ENCODE measurements around the gene PLEKHF1. TPM values are rescaled to one million over a fixed set of nuclear protein-coding genes. Genes with fewer than 3 reads are reported as not detected.

The PLEKHF1 gene
- total and polyA plus RNA-seq, 2 of the 13 experiments (the other 11 are each of a cell fraction or from before 2014, with no cell fraction given) = 2.9 to 3.8 TPM

DNA sequence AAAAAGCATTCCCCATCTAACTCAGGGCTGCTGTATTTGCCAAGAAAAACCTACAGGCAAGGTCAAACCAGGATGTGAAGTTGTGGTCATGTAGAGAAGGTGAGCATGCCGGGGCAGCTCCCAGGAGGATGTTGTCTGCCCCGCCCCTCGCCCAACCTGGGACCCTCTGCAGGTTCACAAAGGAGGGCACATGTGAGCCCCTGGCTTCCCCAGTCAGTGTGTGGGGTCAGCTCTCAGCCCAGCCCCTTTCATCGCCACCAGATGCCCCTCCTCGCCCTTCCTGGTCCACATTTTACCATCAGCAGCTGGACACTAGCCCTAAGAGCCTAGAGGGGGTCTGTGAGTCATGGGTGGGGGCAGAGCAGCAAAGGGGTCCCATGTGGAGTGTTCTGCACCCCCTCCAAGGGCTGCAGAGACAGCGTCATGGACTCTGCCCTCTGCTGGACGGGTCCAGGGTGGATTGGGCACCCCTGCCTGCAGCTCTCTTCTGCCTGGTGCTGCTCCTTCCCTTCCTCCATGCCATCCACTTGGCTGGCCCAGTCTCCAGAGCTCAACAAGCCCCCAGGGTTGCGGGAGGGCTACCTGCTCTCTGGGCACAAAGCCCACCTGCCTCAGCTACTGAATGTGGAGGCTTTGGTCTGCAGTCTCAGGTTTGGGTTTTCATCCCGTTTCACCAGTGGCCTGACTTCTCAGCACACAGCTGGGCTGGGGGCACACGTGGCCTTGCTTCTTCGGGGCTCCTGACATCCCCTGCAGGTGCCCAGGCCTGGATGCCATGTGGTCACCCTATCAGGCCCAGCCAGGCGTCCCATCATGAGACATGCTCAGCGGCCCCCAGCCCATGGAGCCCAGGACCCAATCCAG is 3.7 kb downstream of the PLEKHF1 start:
- peaks cover 3 to 9% of the 10 kb centered on the region in 2 experiments; a peak in 3 of 5 replicates for H3K27me3 ChIP-seq (ENCODE audit: control insufficient read depth in 1 of 2, insufficient read depth in 2 of 2, low read length in 2 of 2)
- H3K4me2 ChIP-seq (ENCODE audit: low read depth, low read length) = no peak overlapping the region
- no peaks in the 10 kb centered on the region for H3K9me3 ChIP-seq (ENCODE audit: low read length)
- no peak overlapping the region for H2AFZ ChIP-seq (ENCODE audit: low read length)
- no peak for FAIRE-seq
- no peak overlapping the region for H3K4me3 ChIP-seq (replicated peaks in 1 of 3; ENCODE audit: insufficient read depth in 1 of 3, low read depth in 2 of 3, low read length in 3 of 3)
- no peak for DNase-seq (ENCODE audit: low spot score)
- H4K20me1 ChIP-seq (ENCODE audit: insufficient read depth, low read length) = peaks cover 7% of the 10 kb centered on the region; the same call in 1 of the 2 replicates
- H3K9ac ChIP-seq (ENCODE audit: insufficient read depth, low read depth, low read length) = no peak overlapping the region
- no peak overlapping the region for H3K27ac ChIP-seq (ENCODE audit: extremely low read length, insufficient read depth, low read length)
- ATAC-seq = no peak
- intact Hi-C loops (cut with micrococcal nuclease; ENCODE audit: unreplicated experiment) = no loop called here
- H3K4me1 ChIP-seq (ENCODE audit: insufficient read depth, low read length) = peaks cover 55% of the 10 kb centered on the region
- ChIA-PET POLR2A (no interaction called here), CTCF (ENCODE audit: low intra/inter-chr PET ratio, low total read pairs) (no interaction called here)
- BruUV-seq (replicated peaks) = no TSS peak
- 0 out of 5 replicates have a peak, but pooled peaks cover 0 to 3% of the 10 kb centered on the region in 2 experiments for H3K36me3 ChIP-seq (replicated peaks in 1 of 2; ENCODE audit: control insufficient read depth in 1 of 2, insufficient read depth in 2 of 2, low read length in 2 of 2)
- in situ Hi-C loops (cut with HindIII; ENCODE audit: extremely low pct_ligation_motif_present, low pct_unique_long_range_greater_than_20kb) = no loop called here
- H3K79me2 ChIP-seq (ENCODE audit: insufficient read depth, low read length) = no peaks in the 10 kb centered on the region
- WGBS (ENCODE audit: low lambda C conversion rate) = 54% methylated on average over 6 of the region's 13 CpGs
- TF ChIP-seq, protein P1, sequence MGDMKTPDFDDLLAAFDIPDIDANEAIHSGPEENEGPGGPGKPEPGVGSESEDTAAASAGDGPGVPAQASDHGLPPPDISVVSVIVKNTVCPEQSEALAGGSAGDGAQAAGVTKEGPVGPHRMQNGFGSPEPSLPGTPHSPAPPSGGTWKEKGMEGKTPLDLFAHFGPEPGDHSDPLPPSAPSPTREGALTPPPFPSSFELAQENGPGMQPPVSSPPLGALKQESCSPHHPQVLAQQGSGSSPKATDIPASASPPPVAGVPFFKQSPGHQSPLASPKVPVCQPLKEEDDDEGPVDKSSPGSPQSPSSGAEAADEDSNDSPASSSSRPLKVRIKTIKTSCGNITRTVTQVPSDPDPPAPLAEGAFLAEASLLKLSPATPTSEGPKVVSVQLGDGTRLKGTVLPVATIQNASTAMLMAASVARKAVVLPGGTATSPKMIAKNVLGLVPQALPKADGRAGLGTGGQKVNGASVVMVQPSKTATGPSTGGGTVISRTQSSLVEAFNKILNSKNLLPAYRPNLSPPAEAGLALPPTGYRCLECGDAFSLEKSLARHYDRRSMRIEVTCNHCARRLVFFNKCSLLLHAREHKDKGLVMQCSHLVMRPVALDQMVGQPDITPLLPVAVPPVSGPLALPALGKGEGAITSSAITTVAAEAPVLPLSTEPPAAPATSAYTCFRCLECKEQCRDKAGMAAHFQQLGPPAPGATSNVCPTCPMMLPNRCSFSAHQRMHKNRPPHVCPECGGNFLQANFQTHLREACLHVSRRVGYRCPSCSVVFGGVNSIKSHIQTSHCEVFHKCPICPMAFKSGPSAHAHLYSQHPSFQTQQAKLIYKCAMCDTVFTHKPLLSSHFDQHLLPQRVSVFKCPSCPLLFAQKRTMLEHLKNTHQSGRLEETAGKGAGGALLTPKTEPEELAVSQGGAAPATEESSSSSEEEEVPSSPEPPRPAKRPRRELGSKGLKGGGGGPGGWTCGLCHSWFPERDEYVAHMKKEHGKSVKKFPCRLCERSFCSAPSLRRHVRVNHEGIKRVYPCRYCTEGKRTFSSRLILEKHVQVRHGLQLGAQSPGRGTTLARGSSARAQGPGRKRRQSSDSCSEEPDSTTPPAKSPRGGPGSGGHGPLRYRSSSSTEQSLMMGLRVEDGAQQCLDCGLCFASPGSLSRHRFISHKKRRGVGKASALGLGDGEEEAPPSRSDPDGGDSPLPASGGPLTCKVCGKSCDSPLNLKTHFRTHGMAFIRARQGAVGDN (CRISPR knock-in tag; IDR thresholded peaks at IDR 0.05) = 0 out of 2 replicates have a peak, but pooled peaks have one; percentile 34
- peak; percentile 76; the same call in 1 of the 2 replicates for TF ChIP-seq CEBPB (IDR thresholded peaks at IDR 0.05; ENCODE audit: borderline replicate concordance, low read depth, low read length)
- no peak for TF ChIP-seq ZNF782 (CRISPR knock-in tag; IDR thresholded peaks at IDR 0.05; ENCODE audit: borderline replicate concordance)
- TF ChIP-seq, protein P2, sequence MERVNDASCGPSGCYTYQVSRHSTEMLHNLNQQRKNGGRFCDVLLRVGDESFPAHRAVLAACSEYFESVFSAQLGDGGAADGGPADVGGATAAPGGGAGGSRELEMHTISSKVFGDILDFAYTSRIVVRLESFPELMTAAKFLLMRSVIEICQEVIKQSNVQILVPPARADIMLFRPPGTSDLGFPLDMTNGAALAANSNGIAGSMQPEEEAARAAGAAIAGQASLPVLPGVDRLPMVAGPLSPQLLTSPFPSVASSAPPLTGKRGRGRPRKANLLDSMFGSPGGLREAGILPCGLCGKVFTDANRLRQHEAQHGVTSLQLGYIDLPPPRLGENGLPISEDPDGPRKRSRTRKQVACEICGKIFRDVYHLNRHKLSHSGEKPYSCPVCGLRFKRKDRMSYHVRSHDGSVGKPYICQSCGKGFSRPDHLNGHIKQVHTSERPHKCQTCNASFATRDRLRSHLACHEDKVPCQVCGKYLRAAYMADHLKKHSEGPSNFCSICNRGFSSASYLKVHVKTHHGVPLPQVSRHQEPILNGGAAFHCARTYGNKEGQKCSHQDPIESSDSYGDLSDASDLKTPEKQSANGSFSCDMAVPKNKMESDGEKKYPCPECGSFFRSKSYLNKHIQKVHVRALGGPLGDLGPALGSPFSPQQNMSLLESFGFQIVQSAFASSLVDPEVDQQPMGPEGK (CRISPR knock-in tag; IDR thresholded peaks at IDR 0.05) = peak; percentile 28; the same call in 1 of the 2 replicates
- TF ChIP-seq ISX (CRISPR knock-in tag; conservative IDR thresholded peaks at IDR 0.05) = no peak
- TF ChIP-seq, protein P3, sequence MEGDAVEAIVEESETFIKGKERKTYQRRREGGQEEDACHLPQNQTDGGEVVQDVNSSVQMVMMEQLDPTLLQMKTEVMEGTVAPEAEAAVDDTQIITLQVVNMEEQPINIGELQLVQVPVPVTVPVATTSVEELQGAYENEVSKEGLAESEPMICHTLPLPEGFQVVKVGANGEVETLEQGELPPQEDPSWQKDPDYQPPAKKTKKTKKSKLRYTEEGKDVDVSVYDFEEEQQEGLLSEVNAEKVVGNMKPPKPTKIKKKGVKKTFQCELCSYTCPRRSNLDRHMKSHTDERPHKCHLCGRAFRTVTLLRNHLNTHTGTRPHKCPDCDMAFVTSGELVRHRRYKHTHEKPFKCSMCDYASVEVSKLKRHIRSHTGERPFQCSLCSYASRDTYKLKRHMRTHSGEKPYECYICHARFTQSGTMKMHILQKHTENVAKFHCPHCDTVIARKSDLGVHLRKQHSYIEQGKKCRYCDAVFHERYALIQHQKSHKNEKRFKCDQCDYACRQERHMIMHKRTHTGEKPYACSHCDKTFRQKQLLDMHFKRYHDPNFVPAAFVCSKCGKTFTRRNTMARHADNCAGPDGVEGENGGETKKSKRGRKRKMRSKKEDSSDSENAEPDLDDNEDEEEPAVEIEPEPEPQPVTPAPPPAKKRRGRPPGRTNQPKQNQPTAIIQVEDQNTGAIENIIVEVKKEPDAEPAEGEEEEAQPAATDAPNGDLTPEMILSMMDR (CRISPR knock-in tag; IDR thresholded peaks at IDR 0.05) = peak; percentile 65
- TF ChIP-seq STAG1 (CRISPR knock-in tag; IDR thresholded peaks at IDR 0.05) = peak; percentile 9; the same call in 1 of the 2 replicates
- TF ChIP-seq, protein P4, sequence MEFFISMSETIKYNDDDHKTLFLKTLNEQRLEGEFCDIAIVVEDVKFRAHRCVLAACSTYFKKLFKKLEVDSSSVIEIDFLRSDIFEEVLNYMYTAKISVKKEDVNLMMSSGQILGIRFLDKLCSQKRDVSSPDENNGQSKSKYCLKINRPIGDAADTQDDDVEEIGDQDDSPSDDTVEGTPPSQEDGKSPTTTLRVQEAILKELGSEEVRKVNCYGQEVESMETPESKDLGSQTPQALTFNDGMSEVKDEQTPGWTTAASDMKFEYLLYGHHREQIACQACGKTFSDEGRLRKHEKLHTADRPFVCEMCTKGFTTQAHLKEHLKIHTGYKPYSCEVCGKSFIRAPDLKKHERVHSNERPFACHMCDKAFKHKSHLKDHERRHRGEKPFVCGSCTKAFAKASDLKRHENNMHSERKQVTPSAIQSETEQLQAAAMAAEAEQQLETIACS (CRISPR knock-in tag; IDR thresholded peaks at IDR 0.05) = no peak
- peak; percentile 82 for TF ChIP-seq CEBPG (CRISPR knock-in tag; IDR thresholded peaks at IDR 0.05)
- peak; percentile 43 for TF ChIP-seq HNF4A (CRISPR knock-in tag; IDR thresholded peaks at IDR 0.05)
- TF ChIP-seq ZNF225 (CRISPR knock-in tag; IDR thresholded peaks at IDR 0.05) = 0 out of 2 replicates have a peak, but pooled peaks have one; percentile 28
- no peak for TF ChIP-seq ZNF484 (CRISPR knock-in tag; IDR thresholded peaks at IDR 0.05; ENCODE audit: borderline replicate concordance, low read depth)
- no peak for TF ChIP-seq ELF3 (CRISPR knock-in tag; IDR thresholded peaks at IDR 0.05)
- TF ChIP-seq ATF7 (IDR thresholded peaks at IDR 0.05) = no peak
- TF ChIP-seq ATF7 (CRISPR knock-in tag; IDR thresholded peaks at IDR 0.05) = no peak
